Uterus (tissue), 2 donors: Measurements from ENCODE around the gene IL1RAPL2.

Experiments
- POLR2A ChIP-seq, 2 donors: fragments of 450-650 bp; IDR thresholded peaks; one replicate each; pipeline ENCODE4 v1.6.1; 2016; ENCODE audit warnings: antibody characterized with exemption in 2 of 2, mild to moderate bottlenecking in 1 of 2, moderate library complexity in 1 of 2
- TF ChIP-seq, protein P1 (sequence below), 4 experiments: fragments of 200-600 bp in 2 of 4; fragments of 450-650 bp in 2 of 4; sonication (generic) in 2 of 4; IDR thresholded peaks; one replicate each; pipeline ENCODE4 v1.5.1; 2016 to 2019; ENCODE audit warnings: antibody characterized with exemption in 4 of 4, mild to moderate bottlenecking in 2 of 4, moderate library complexity in 1 of 4

DNA sequence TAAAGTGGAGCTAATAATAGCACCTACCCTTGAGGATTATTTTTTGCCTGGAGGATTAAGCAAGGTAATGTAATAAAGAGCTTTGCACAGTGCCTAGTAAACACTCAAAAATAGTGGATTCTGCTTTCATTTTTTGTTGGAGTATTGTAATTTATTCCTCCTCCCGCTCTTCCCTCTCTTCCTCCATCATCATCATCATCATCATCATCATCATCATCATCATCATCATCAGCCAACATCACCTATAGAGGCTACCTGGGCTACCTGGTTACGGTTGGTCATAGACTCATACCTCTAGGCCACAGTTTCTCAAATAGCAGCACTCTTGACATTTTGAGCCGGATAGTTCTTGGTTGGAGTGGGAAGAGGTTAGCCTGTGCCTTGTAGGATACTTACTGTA, 781.4 kb downstream of the IL1RAPL2 start:
- TF ChIP-seq, protein P1, sequence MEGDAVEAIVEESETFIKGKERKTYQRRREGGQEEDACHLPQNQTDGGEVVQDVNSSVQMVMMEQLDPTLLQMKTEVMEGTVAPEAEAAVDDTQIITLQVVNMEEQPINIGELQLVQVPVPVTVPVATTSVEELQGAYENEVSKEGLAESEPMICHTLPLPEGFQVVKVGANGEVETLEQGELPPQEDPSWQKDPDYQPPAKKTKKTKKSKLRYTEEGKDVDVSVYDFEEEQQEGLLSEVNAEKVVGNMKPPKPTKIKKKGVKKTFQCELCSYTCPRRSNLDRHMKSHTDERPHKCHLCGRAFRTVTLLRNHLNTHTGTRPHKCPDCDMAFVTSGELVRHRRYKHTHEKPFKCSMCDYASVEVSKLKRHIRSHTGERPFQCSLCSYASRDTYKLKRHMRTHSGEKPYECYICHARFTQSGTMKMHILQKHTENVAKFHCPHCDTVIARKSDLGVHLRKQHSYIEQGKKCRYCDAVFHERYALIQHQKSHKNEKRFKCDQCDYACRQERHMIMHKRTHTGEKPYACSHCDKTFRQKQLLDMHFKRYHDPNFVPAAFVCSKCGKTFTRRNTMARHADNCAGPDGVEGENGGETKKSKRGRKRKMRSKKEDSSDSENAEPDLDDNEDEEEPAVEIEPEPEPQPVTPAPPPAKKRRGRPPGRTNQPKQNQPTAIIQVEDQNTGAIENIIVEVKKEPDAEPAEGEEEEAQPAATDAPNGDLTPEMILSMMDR (IDR thresholded peaks at IDR 0.05): no peak
- no peak for TF ChIP-seq POLR2A (IDR thresholded peaks at IDR 0.05)
